ENCODE data around the gene LRRC23. TPM values are rescaled to one million over a fixed set of nuclear protein-coding genes. Genes with fewer than 3 reads are reported as not detected.
A peak's percentile ranks its signal among the peaks of the same experiment; 100 is the strongest.

LRRC23 gene
- total RNA-seq, 1 donor from 2014 or later = 5.7 TPM

- Mint-ChIP-seq H3K27ac (ENCODE audit: unreplicated experiment) (peak overlapping the region; percentile 92), H3K27me3 (ENCODE audit: unreplicated experiment) (peaks cover 37% of the 10 kb centered on the region), H3K4me1 (ENCODE audit: unreplicated experiment) (peaks cover 45% of the 10 kb centered on the region), H3K36me3 (ENCODE audit: low read depth, unreplicated experiment) (peaks cover 36% of the 10 kb centered on the region), H3K4me3 (ENCODE audit: unreplicated experiment) (peak overlapping the region; percentile 84), H3K9me3 (ENCODE audit: unreplicated experiment) (no peaks in the 10 kb centered on the region)
- TF ChIP-seq CTCF (IDR thresholded peaks at IDR 0.05; ENCODE audit: unreplicated experiment) = no peak
- no peak for DNase-seq (ENCODE audit: low spot score)
Observed at GRCh38 chr12:6939191-6939540, 34.5 kb downstream of the LRRC23 start.

- H3K4me3 Mint-ChIP-seq (ENCODE audit: unreplicated experiment) = peak overlapping the region; percentile 56
- no peak for TF ChIP-seq CTCF (IDR thresholded peaks at IDR 0.05; ENCODE audit: unreplicated experiment)
- DNase-seq (ENCODE audit: low spot score) = no peak
- H3K27me3 Mint-ChIP-seq (ENCODE audit: unreplicated experiment) = peaks cover 41% of the 10 kb centered on the region
- peak overlapping the region; percentile 27 for H3K27ac Mint-ChIP-seq (ENCODE audit: unreplicated experiment)
- no peaks in the 10 kb centered on the region for H3K9me3 Mint-ChIP-seq (ENCODE audit: unreplicated experiment)
- H3K36me3 Mint-ChIP-seq (ENCODE audit: low read depth, unreplicated experiment) = peaks cover 20% of the 10 kb centered on the region
- H3K4me1 Mint-ChIP-seq (ENCODE audit: unreplicated experiment) = peaks cover 43% of the 10 kb centered on the region
Observed at GRCh38 chr12:6941267-6941666, 36.6 kb downstream of the LRRC23 start.

- Mint-ChIP-seq H3K4me3 (ENCODE audit: unreplicated experiment) (no peak overlapping the region), H3K36me3 (ENCODE audit: low read depth, unreplicated experiment) (peaks cover 19% of the 10 kb centered on the region), H3K9me3 (ENCODE audit: unreplicated experiment) (no peaks in the 10 kb centered on the region), H3K4me1 (ENCODE audit: unreplicated experiment) (peaks cover 41% of the 10 kb centered on the region), H3K27ac (ENCODE audit: unreplicated experiment) (no peak overlapping the region), H3K27me3 (ENCODE audit: unreplicated experiment) (peaks cover 37% of the 10 kb centered on the region)
- TF ChIP-seq CTCF (IDR thresholded peaks at IDR 0.05; ENCODE audit: unreplicated experiment) = no peak
- DNase-seq (ENCODE audit: low spot score) = no peak
Observed at GRCh38 chr12:6941782-6942181, 37.2 kb downstream of the LRRC23 start.

- peaks cover 39% of the 10 kb centered on the region for H3K27me3 Mint-ChIP-seq (ENCODE audit: unreplicated experiment)
- H3K4me3 Mint-ChIP-seq (ENCODE audit: unreplicated experiment) = peak overlapping the region; percentile 87
- H3K4me1 Mint-ChIP-seq (ENCODE audit: unreplicated experiment) = peaks cover 43% of the 10 kb centered on the region
- H3K27ac Mint-ChIP-seq (ENCODE audit: unreplicated experiment) = peak overlapping the region; percentile 97
- peaks cover 19% of the 10 kb centered on the region for H3K36me3 Mint-ChIP-seq (ENCODE audit: low read depth, unreplicated experiment)
- no peak for DNase-seq (ENCODE audit: low spot score)
- H3K9me3 Mint-ChIP-seq (ENCODE audit: unreplicated experiment) = no peaks in the 10 kb centered on the region
- TF ChIP-seq CTCF (IDR thresholded peaks at IDR 0.05; ENCODE audit: unreplicated experiment) = no peak
Observed at GRCh38 chr12:6942331-6942665, 37.7 kb downstream of the LRRC23 start.

GRCh38 chr12:6943389-6943721, 38.7 kb downstream of the LRRC23 start:
- Mint-ChIP-seq H3K4me3 (ENCODE audit: unreplicated experiment) (peak overlapping the region; percentile 96), H3K4me1 (ENCODE audit: unreplicated experiment) (peaks cover 43% of the 10 kb centered on the region), H3K27ac (ENCODE audit: unreplicated experiment) (peak overlapping the region; percentile 97), H3K27me3 (ENCODE audit: unreplicated experiment) (peaks cover 42% of the 10 kb centered on the region), H3K9me3 (ENCODE audit: unreplicated experiment) (no peaks in the 10 kb centered on the region), H3K36me3 (ENCODE audit: low read depth, unreplicated experiment) (peaks cover 22% of the 10 kb centered on the region)
- TF ChIP-seq CTCF (IDR thresholded peaks at IDR 0.05; ENCODE audit: unreplicated experiment) = no peak
- peak; percentile 63 for DNase-seq (ENCODE audit: low spot score)

Measured in endothelial cell (in vitro differentiated cells).